IMR-90 (cell line): ENCODE data around the gene ST6GALNAC4.

Experiments used
- CEBPB ChIP-seq: IDR thresholded peaks from 2 replicates; pipeline ENCODE4 v1.6.1; 2012; ENCODE audit warnings: low read depth, low read length, improper control_type of control experiment
- TF ChIP-seq, protein P1 (sequence below): conservative IDR thresholded peaks from 2 replicates; pipeline ENCODE4 v1.5.1; 2012; ENCODE audit warnings: mild to moderate bottlenecking, low read depth, low read length, improper control_type of control experiment

DNA sequence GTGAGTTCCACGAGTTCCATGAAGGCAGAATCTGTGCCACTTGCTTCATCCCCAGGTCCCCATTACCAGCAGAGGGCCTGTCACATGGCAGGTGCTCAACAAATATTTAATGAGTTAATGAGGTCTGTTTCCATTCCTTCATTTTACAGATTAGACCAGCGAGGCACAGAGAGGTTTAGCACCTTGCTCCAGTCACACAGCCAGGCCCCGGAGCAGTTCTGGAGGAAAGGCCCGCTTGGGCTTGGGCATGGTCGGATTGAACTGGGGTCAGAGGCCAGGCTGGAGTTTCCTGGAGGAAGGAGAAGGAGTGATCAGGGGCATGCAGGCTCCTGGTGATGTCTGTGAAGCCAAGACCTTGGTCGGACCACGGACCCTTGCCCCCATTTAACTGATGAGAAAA, 4.0 kb upstream of the ST6GALNAC4 start:
- no peak for TF ChIP-seq CEBPB
- TF ChIP-seq, protein P1, sequence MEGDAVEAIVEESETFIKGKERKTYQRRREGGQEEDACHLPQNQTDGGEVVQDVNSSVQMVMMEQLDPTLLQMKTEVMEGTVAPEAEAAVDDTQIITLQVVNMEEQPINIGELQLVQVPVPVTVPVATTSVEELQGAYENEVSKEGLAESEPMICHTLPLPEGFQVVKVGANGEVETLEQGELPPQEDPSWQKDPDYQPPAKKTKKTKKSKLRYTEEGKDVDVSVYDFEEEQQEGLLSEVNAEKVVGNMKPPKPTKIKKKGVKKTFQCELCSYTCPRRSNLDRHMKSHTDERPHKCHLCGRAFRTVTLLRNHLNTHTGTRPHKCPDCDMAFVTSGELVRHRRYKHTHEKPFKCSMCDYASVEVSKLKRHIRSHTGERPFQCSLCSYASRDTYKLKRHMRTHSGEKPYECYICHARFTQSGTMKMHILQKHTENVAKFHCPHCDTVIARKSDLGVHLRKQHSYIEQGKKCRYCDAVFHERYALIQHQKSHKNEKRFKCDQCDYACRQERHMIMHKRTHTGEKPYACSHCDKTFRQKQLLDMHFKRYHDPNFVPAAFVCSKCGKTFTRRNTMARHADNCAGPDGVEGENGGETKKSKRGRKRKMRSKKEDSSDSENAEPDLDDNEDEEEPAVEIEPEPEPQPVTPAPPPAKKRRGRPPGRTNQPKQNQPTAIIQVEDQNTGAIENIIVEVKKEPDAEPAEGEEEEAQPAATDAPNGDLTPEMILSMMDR, result no peak
